HEK293 (cell line): ENCODE results near the gene PRKD3.

Source experiments
- SCRT2 ChIP-seq: fragments of 450-650 bp; formaldehyde crosslinking; IDR thresholded peaks from 2 replicates; pipeline ENCODE4 v1.5.1; 2016; ENCODE audit warnings: missing biosample characterization, missing genetic modification characterization
- TF ChIP-seq, protein P1 (sequence below): fragments of 450-650 bp; formaldehyde crosslinking; IDR thresholded peaks from 2 replicates; pipeline ENCODE4; 2016; ENCODE audit warnings: missing biosample characterization, missing genetic modification characterization

The PRKD3 gene

DNA sequence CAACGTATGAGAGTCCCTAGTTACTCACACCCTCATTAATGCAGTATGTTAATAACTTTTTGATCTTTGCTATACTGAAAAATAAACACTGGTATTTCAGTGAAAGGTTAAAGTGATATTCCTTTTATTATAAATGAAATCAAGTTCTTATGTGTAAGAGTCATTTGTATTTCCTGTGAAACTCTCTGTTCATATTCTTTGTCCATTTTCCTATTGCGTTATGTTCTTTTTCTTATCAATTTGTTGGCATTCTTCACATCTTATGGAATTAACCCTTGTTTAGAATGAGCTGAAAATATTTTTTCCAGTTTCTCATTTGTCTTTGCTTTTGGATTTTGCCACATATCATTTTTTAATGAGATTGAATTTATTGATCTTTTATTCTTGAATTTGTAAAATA is 48.3 kb downstream of the PRKD3 start (continued):
- no peak for TF ChIP-seq SCRT2 (tag by site-specific recombination)
- TF ChIP-seq, protein P1, sequence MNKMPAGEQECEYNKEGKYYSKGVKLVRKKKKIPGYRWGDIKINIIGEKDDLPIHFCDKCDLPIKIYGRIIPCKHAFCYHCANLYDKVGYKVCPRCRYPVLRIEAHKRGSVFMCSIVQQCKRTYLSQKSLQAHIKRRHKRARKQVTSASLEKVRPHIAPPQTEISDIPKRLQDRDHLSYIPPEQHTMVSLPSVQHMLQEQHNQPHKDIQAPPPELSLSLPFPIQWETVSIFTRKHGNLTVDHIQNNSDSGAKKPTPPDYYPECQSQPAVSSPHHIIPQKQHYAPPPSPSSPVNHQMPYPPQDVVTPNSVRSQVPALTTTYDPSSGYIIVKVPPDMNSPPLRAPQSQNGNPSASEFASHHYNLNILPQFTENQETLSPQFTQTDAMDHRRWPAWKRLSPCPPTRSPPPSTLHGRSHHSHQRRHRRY = no peak
